ENCODE measurements around the gene KRTAP10-7. TPM values are rescaled to one million over a fixed set of nuclear protein-coding genes. Genes with fewer than 3 reads are reported as not detected.
"Not testable (repeated sequence)": the region's sequence is repeated elsewhere in the genome, so short reads cannot be mapped to it uniquely, and the experiment has no call there.

The KRTAP10-7 gene
- total and polyA plus RNA-seq, 2 experiments from 2014 or later: not detected

- H3K4me3 Mint-ChIP-seq: no peak overlapping the region
- ATAC-seq (peak; percentile 69), DNase-seq (ENCODE audit: low spot score) (no peak)
- no peak overlapping the region for H3K4me3 ChIP-seq
- H3K27ac ChIP-seq (ENCODE audit: low read depth): no peak overlapping the region
- 0 out of 2 replicates have a peak, but pooled peaks cover 2% of the 10 kb centered on the region for H3F3A ChIP-seq (replicated peaks; ENCODE audit: low read depth)
- H3K27me3 ChIP-seq (ENCODE audit: insufficient read depth): no peaks in the 10 kb centered on the region
- H4K20me1 ChIP-seq (replicated peaks; ENCODE audit: insufficient read depth): no peaks in the 10 kb centered on the region
- 0 out of 2 replicates have a peak, but pooled peaks cover 5% of the 10 kb centered on the region for H3K4me1 ChIP-seq (ENCODE audit: insufficient read depth)
- H3K36me3 Mint-ChIP-seq (ENCODE audit: low read depth): no peaks in the 10 kb centered on the region; the same call in 2 of the 3 replicates
- H3K4me2 ChIP-seq: no peak overlapping the region
- H3K79me2 ChIP-seq (replicated peaks; ENCODE audit: insufficient read depth): no peaks in the 10 kb centered on the region
- H3K4me1 Mint-ChIP-seq: peaks cover 17% of the 10 kb centered on the region
- H3K27me3 Mint-ChIP-seq (ENCODE audit: insufficient read depth, low read depth, poor library complexity): peaks cover 5% of the 10 kb centered on the region
- no peaks in the 10 kb centered on the region for H3K36me3 ChIP-seq (ENCODE audit: insufficient read depth)
- no peaks in the 10 kb centered on the region for H3K9me2 ChIP-seq (ENCODE audit: insufficient read depth)
- H2AFZ ChIP-seq: peak overlapping the region; percentile 63; the same call in 1 of the 2 replicates
- no peak overlapping the region for H3K27ac Mint-ChIP-seq
- no peak for TF ChIP-seq ZNF331 (CRISPR knock-in tag; IDR thresholded peaks at IDR 0.05; ENCODE audit: low read depth)
- no peak for TF ChIP-seq EZH2phosphoT487 (IDR thresholded peaks at IDR 0.05; ENCODE audit: unreplicated experiment)
- no peaks in the 10 kb centered on the region for H3K9me3 Mint-ChIP-seq
Observed at GRCh38 chr21:44557491-44558328, 42.7 kb upstream of the KRTAP10-7 start.

GRCh38 chr21:44558329-44558675 lies 42.1 kb upstream of the KRTAP10-7 start:
- H3K9me3 Mint-ChIP-seq; H3K4me2 ChIP-seq; H3K79me2 ChIP-seq (replicated peaks; ENCODE audit: insufficient read depth); H3K4me3 Mint-ChIP-seq; ATAC-seq; H3K27ac Mint-ChIP-seq; DNase-seq (ENCODE audit: low spot score); H3F3A ChIP-seq (replicated peaks; ENCODE audit: low read depth); H3K27me3 ChIP-seq (ENCODE audit: insufficient read depth); H3K36me3 ChIP-seq (ENCODE audit: insufficient read depth); H3K4me1 ChIP-seq (ENCODE audit: insufficient read depth); H3K9me2 ChIP-seq (ENCODE audit: insufficient read depth); H3K27me3 Mint-ChIP-seq (ENCODE audit: insufficient read depth, low read depth, poor library complexity); H2AFZ ChIP-seq; H3K27ac ChIP-seq (ENCODE audit: low read depth); H4K20me1 ChIP-seq (replicated peaks; ENCODE audit: insufficient read depth); H3K4me3 ChIP-seq; H3K36me3 Mint-ChIP-seq (ENCODE audit: low read depth): not testable (repeated sequence)
- H3K4me1 Mint-ChIP-seq: peaks cover 13% of the 10 kb centered on the region

GRCh38 chr21:44558695-44559094 lies 41.7 kb upstream of the KRTAP10-7 start, which contains the start of gene KRTAP10-3:
Gene KRTAP10-3, minus strand, starts transcription at chr21:44558795. Its CDS starts 80 bp downstream, at chr21:44558715.
- Mint-ChIP-seq H3K27me3 (ENCODE audit: insufficient read depth, low read depth, poor library complexity) (peaks cover 4% of the 10 kb centered on the region), H3K36me3 (ENCODE audit: low read depth) (no peaks in the 10 kb centered on the region; the same call in 2 of the 3 replicates), H3K9me3 (no peaks in the 10 kb centered on the region), H3K4me1 (peaks cover 13% of the 10 kb centered on the region), H3K4me3 (no peak within 1 kb of the TSS), H3K27ac (no peak within 1 kb of the TSS)
- Histone ChIP-seq H3K9me2 (ENCODE audit: insufficient read depth) (no peaks in the 10 kb centered on the region), H3K4me1 (ENCODE audit: insufficient read depth) (0 out of 2 replicates have a peak, but pooled peaks cover 3% of the 10 kb centered on the region), H3K36me3 (ENCODE audit: insufficient read depth) (no peaks in the 10 kb centered on the region), H4K20me1 (replicated peaks; ENCODE audit: insufficient read depth) (no peaks in the 10 kb centered on the region), H3F3A (replicated peaks; ENCODE audit: low read depth) (0 out of 2 replicates have a peak, but pooled peaks cover 2% of the 10 kb centered on the region), H3K27ac (ENCODE audit: low read depth) (no peak within 1 kb of the TSS), H3K27me3 (ENCODE audit: insufficient read depth) (no peaks in the 10 kb centered on the region), H3K4me2 (no peak within 1 kb of the TSS), H3K4me3 (no peak within 1 kb of the TSS), H2AFZ (peak within 1 kb of the TSS; percentile 63; the same call in 1 of the 2 replicates), H3K79me2 (replicated peaks; ENCODE audit: insufficient read depth) (no peaks in the 10 kb centered on the region)
- ATAC-seq (no peak), DNase-seq (ENCODE audit: low spot score) (no peak)
- TF ChIP-seq EZH2phosphoT487 (IDR thresholded peaks at IDR 0.05; ENCODE audit: unreplicated experiment) (no peak), CREB1 (CRISPR knock-in tag; IDR thresholded peaks at IDR 0.05; ENCODE audit: low read depth) (no peak), EZH2 (IDR thresholded peaks at IDR 0.05; ENCODE audit: low read depth, unreplicated experiment) (no peak), ZNF331 (CRISPR knock-in tag; IDR thresholded peaks at IDR 0.05; ENCODE audit: low read depth) (no peak), STAT1 (IDR thresholded peaks at IDR 0.05; ENCODE audit: unreplicated experiment) (no peak)
- TF ChIP-seq, protein P1, sequence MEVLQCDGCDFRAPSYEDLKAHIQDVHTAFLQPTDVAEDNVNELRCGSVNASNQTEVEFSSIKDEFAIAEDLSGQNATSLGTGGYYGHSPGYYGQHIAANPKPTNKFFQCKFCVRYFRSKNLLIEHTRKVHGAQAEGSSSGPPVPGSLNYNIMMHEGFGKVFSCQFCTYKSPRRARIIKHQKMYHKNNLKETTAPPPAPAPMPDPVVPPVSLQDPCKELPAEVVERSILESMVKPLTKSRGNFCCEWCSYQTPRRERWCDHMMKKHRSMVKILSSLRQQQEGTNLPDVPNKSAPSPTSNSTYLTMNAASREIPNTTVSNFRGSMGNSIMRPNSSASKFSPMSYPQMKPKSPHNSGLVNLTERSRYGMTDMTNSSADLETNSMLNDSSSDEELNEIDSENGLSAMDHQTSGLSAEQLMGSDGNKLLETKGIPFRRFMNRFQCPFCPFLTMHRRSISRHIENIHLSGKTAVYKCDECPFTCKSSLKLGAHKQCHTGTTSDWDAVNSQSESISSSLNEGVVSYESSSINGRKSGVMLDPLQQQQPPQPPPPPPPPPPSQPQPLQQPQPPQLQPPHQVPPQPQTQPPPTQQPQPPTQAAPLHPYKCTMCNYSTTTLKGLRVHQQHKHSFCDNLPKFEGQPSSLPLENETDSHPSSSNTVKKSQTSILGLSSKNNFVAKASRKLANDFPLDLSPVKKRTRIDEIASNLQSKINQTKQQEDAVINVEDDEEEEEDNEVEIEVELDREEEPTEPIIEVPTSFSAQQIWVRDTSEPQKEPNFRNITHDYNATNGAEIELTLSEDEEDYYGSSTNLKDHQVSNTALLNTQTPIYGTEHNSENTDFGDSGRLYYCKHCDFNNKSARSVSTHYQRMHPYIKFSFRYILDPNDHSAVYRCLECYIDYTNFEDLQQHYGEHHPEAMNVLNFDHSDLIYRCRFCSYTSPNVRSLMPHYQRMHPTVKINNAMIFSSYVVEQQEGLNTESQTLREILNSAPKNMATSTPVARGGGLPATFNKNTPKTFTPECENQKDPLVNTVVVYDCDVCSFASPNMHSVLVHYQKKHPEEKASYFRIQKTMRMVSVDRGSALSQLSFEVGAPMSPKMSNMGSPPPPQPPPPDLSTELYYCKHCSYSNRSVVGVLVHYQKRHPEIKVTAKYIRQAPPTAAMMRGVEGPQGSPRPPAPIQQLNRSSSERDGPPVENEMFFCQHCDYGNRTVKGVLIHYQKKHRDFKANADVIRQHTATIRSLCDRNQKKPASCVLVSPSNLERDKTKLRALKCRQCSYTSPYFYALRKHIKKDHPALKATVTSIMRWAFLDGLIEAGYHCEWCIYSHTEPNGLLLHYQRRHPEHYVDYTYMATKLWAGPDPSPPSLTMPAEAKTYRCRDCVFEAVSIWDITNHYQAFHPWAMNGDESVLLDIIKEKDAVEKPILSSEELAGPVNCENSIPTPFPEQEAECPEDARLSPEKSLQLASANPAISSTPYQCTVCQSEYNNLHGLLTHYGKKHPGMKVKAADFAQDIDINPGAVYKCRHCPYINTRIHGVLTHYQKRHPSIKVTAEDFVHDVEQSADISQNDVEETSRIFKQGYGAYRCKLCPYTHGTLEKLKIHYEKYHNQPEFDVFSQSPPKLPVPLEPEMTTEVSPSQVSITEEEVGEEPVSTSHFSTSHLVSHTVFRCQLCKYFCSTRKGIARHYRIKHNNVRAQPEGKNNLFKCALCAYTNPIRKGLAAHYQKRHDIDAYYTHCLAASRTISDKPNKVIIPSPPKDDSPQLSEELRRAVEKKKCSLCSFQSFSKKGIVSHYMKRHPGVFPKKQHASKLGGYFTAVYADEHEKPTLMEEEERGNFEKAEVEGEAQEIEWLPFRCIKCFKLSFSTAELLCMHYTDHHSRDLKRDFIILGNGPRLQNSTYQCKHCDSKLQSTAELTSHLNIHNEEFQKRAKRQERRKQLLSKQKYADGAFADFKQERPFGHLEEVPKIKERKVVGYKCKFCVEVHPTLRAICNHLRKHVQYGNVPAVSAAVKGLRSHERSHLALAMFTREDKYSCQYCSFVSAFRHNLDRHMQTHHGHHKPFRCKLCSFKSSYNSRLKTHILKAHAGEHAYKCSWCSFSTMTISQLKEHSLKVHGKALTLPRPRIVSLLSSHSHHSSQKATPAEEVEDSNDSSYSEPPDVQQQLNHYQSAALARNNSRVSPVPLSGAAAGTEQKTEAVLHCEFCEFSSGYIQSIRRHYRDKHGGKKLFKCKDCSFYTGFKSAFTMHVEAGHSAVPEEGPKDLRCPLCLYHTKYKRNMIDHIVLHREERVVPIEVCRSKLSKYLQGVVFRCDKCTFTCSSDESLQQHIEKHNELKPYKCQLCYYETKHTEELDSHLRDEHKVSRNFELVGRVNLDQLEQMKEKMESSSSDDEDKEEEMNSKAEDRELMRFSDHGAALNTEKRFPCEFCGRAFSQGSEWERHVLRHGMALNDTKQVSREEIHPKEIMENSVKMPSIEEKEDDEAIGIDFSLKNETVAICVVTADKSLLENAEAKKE (CRISPR knock-in tag; IDR thresholded peaks at IDR 0.05): no peak
